ENCODE measurements around the gene PHF20.
"Not testable (repeated sequence)": the region's sequence is repeated elsewhere in the genome, so short reads cannot be mapped to it uniquely, and the experiment has no call there.

DNA sequence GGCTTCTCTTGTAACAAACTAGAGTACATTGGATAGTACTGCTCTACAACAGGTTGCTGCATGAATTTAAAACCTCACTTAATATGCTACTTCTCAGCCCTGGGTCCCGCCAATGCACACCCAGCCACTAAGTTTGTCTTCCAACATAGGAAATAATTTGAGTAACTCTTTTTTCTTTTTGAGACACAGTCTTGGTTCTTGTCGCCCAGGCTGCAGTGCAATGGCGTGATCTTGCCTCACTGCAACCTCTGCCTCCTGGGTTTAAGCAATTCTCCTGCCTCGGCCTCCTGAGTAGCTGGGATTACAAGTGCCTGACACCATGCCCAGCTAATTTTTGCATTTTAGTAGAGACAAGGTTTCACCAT is 48.6 kb upstream of the PHF20 start:
- TF ChIP-seq, protein P1, sequence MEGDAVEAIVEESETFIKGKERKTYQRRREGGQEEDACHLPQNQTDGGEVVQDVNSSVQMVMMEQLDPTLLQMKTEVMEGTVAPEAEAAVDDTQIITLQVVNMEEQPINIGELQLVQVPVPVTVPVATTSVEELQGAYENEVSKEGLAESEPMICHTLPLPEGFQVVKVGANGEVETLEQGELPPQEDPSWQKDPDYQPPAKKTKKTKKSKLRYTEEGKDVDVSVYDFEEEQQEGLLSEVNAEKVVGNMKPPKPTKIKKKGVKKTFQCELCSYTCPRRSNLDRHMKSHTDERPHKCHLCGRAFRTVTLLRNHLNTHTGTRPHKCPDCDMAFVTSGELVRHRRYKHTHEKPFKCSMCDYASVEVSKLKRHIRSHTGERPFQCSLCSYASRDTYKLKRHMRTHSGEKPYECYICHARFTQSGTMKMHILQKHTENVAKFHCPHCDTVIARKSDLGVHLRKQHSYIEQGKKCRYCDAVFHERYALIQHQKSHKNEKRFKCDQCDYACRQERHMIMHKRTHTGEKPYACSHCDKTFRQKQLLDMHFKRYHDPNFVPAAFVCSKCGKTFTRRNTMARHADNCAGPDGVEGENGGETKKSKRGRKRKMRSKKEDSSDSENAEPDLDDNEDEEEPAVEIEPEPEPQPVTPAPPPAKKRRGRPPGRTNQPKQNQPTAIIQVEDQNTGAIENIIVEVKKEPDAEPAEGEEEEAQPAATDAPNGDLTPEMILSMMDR (CRISPR knock-in tag; IDR thresholded peaks at IDR 0.05): not testable (repeated sequence)
- not testable (repeated sequence) for TF ChIP-seq YY1 (IDR thresholded peaks at IDR 0.05; ENCODE audit: insufficient read depth, insufficient replicate concordance, low read depth, low read length); NFATC3 (CRISPR knock-in tag; IDR thresholded peaks at IDR 0.05); CHD4 (IDR thresholded peaks at IDR 0.05; ENCODE audit: borderline replicate concordance, low read length); SMARCC2 (IDR thresholded peaks at IDR 0.05); SP2 (CRISPR knock-in tag; IDR thresholded peaks at IDR 0.05); SIN3A (IDR thresholded peaks at IDR 0.05; ENCODE audit: borderline replicate concordance, low read depth, low read length); ELF1 (CRISPR knock-in tag; IDR thresholded peaks at IDR 0.05); STAT5B (CRISPR knock-in tag; IDR thresholded peaks at IDR 0.05)
- TF ChIP-seq, protein P2, sequence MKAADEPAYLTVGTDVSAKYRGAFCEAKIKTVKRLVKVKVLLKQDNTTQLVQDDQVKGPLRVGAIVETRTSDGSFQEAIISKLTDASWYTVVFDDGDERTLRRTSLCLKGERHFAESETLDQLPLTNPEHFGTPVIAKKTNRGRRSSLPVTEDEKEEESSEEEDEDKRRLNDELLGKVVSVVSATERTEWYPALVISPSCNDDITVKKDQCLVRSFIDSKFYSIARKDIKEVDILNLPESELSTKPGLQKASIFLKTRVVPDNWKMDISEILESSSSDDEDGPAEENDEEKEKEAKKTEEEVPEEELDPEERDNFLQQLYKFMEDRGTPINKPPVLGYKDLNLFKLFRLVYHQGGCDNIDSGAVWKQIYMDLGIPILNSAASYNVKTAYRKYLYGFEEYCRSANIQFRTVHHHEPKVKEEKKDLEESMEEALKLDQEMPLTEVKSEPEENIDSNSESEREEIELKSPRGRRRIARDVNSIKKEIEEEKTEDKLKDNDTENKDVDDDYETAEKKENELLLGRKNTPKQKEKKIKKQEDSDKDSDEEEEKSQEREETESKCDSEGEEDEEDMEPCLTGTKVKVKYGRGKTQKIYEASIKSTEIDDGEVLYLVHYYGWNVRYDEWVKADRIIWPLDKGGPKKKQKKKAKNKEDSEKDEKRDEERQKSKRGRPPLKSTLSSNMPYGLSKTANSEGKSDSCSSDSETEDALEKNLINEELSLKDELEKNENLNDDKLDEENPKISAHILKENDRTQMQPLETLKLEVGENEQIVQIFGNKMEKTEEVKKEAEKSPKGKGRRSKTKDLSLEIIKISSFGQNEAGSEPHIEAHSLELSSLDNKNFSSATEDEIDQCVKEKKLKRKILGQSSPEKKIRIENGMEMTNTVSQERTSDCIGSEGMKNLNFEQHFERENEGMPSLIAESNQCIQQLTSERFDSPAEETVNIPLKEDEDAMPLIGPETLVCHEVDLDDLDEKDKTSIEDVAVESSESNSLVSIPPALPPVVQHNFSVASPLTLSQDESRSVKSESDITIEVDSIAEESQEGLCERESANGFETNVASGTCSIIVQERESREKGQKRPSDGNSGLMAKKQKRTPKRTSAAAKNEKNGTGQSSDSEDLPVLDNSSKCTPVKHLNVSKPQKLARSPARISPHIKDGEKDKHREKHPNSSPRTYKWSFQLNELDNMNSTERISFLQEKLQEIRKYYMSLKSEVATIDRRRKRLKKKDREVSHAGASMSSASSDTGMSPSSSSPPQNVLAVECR (CRISPR knock-in tag; IDR thresholded peaks at IDR 0.05; ENCODE audit: borderline replicate concordance): not testable (repeated sequence)
- TF ChIP-seq, protein P3, sequence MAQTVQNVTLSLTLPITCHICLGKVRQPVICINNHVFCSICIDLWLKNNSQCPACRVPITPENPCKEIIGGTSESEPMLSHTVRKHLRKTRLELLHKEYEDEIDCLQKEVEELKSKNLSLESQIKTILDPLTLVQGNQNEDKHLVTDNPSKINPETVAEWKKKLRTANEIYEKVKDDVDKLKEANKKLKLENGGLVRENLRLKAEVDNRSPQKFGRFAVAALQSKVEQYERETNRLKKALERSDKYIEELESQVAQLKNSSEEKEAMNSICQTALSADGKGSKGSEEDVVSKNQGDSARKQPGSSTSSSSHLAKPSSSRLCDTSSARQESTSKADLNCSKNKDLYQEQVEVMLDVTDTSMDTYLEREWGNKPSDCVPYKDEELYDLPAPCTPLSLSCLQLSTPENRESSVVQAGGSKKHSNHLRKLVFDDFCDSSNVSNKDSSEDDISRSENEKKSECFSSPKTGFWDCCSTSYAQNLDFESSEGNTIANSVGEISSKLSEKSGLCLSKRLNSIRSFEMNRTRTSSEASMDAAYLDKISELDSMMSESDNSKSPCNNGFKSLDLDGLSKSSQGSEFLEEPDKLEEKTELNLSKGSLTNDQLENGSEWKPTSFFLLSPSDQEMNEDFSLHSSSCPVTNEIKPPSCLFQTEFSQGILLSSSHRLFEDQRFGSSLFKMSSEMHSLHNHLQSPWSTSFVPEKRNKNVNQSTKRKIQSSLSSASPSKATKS (CRISPR knock-in tag; IDR thresholded peaks at IDR 0.05): not testable (repeated sequence)
- 0 out of 2 replicates have a peak, but pooled peaks have one; percentile 91 for TF ChIP-seq POLR2AphosphoS2 (IDR thresholded peaks at IDR 0.05; ENCODE audit: low read depth, low read length)
